Measurements from ENCODE around the gene ATG14.

Gene ATG14

DNA sequence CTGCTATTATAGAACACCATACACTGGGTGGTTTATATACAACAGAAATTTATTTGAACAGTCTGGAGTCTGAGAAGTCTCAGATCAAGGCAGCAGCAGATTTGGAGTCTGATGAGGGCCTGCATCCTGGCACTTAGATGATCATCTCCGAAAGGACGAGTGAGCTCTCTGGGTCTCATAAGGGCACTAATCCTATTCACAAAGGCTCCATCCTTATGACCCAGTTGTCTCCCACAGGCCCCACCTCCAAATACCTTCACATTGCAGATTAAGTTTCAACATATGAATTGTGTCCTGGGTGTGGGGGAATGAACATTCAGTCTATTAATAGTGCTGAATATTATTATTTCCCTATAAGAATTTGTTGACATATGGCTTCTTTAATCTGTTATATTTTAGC, 86.8 kb downstream of the ATG14 start:
- no peak for ATAC-seq
- TF ChIP-seq ZC3H10 (CRISPR knock-in tag; IDR thresholded peaks at IDR 0.05) (no peak), ISL1 (CRISPR knock-in tag; IDR thresholded peaks at IDR 0.05) (no peak), SNAI2 (CRISPR knock-in tag; IDR thresholded peaks at IDR 0.05) (no peak), RARB (CRISPR knock-in tag; IDR thresholded peaks at IDR 0.05) (no peak), GLIS3 (CRISPR knock-in tag; IDR thresholded peaks at IDR 0.05) (no peak), TSHZ2 (CRISPR knock-in tag; IDR thresholded peaks at IDR 0.05) (no peak), CSDC2 (CRISPR knock-in tag; IDR thresholded peaks at IDR 0.05) (no peak), PPARA (CRISPR knock-in tag; IDR thresholded peaks at IDR 0.05; ENCODE audit: borderline replicate concordance) (no peak), ZFP3 (CRISPR knock-in tag; IDR thresholded peaks at IDR 0.05) (no peak), OSR1 (CRISPR knock-in tag; IDR thresholded peaks at IDR 0.05) (no peak), CREB5 (CRISPR knock-in tag; IDR thresholded peaks at IDR 0.05; ENCODE audit: low read depth) (no peak), TOX (CRISPR knock-in tag; IDR thresholded peaks at IDR 0.05; ENCODE audit: borderline replicate concordance) (no peak), BACH2 (CRISPR knock-in tag; IDR thresholded peaks at IDR 0.05; ENCODE audit: borderline replicate concordance) (no peak), TCF4 (CRISPR knock-in tag; IDR thresholded peaks at IDR 0.05; ENCODE audit: borderline replicate concordance) (no peak), ZNF565 (CRISPR knock-in tag; conservative IDR thresholded peaks at IDR 0.05; ENCODE audit: low read depth) (no peak), ARNTL (CRISPR knock-in tag; IDR thresholded peaks at IDR 0.05; ENCODE audit: borderline replicate concordance, low read depth) (no peak)
- TF ChIP-seq, protein P1, sequence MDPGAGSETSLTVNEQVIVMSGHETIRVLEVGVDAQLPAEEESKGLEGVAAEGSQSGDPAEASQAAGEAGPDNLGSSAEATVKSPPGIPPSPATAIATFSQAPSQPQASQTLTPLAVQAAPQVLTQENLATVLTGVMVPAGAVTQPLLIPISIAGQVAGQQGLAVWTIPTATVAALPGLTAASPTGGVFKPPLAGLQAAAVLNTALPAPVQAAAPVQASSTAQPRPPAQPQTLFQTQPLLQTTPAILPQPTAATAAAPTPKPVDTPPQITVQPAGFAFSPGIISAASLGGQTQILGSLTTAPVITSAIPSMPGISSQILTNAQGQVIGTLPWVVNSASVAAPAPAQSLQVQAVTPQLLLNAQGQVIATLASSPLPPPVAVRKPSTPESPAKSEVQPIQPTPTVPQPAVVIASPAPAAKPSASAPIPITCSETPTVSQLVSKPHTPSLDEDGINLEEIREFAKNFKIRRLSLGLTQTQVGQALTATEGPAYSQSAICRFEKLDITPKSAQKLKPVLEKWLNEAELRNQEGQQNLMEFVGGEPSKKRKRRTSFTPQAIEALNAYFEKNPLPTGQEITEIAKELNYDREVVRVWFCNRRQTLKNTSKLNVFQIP (CRISPR knock-in tag; IDR thresholded peaks at IDR 0.05; ENCODE audit: borderline replicate concordance, low read depth), result no peak

DNA sequence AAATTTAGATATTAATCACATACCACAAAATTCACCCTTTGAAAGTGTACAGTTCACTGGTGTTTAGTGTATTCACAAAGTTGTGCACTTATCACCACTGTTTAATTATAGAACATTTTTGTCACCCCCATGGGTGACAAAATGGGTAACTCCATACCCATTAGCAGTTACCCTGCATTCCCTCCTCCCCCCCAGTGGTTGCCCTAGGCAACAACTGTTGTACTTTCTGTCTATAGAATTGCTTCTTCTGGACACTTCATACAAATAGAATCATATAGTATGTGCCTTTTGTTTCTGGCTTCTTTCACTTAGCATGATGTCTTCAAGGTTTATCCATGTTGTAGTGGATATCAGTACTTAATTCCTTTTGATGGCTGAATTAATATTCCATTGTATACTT, 87.7 kb downstream of the ATG14 start:
- ATAC-seq, result no peak
- TF ChIP-seq CSDC2 (CRISPR knock-in tag; IDR thresholded peaks at IDR 0.05) (no peak), ZNF565 (CRISPR knock-in tag; conservative IDR thresholded peaks at IDR 0.05; ENCODE audit: low read depth) (no peak), SNAI2 (CRISPR knock-in tag; IDR thresholded peaks at IDR 0.05) (no peak), PPARA (CRISPR knock-in tag; IDR thresholded peaks at IDR 0.05; ENCODE audit: borderline replicate concordance) (no peak)

DNA sequence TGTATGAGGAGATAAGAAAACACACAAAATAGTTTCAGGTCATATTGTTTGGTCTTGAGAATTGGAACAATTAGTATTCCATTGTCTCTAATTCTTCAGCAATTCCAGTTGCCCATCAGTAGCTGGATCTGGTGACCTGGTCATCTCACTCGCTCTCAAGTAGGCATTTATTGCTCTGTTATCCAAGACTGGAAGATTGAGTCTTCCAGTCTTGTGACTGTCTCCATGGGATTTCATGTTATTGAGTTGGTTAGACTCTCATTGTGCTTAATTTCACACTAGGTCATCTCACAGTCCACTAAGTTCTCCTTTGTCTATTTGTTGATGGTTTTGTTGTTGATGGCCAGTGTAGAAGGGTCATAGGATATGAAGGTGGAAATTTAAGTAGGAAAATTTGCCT, 92.9 kb downstream of the ATG14 start:
- no peak for ATAC-seq
- TF ChIP-seq RARB (CRISPR knock-in tag; IDR thresholded peaks at IDR 0.05), result no peak
- no peak for TF ChIP-seq PPARA (CRISPR knock-in tag; IDR thresholded peaks at IDR 0.05; ENCODE audit: borderline replicate concordance)
- TF ChIP-seq OSR1 (CRISPR knock-in tag; IDR thresholded peaks at IDR 0.05), result no peak
- TF ChIP-seq ZFP3 (CRISPR knock-in tag; IDR thresholded peaks at IDR 0.05), result no peak
- TF ChIP-seq ISL1 (CRISPR knock-in tag; IDR thresholded peaks at IDR 0.05), result no peak
- no peak for TF ChIP-seq ZNF8 (CRISPR knock-in tag; IDR thresholded peaks at IDR 0.05)
- no peak for TF ChIP-seq SNAI2 (CRISPR knock-in tag; IDR thresholded peaks at IDR 0.05)
- no peak for TF ChIP-seq TCF4 (CRISPR knock-in tag; IDR thresholded peaks at IDR 0.05; ENCODE audit: borderline replicate concordance)
- TF ChIP-seq ARNTL (CRISPR knock-in tag; IDR thresholded peaks at IDR 0.05; ENCODE audit: borderline replicate concordance, low read depth), result no peak
- TF ChIP-seq ZC3H10 (CRISPR knock-in tag; IDR thresholded peaks at IDR 0.05), result no peak

GRCh38 chr14:55317542-55318306, 93.9 kb downstream of the ATG14 start:
- ATAC-seq, result no peak
- TF ChIP-seq BACH2 (CRISPR knock-in tag; IDR thresholded peaks at IDR 0.05; ENCODE audit: borderline replicate concordance) (no peak), CSRNP3 (CRISPR knock-in tag; IDR thresholded peaks at IDR 0.05) (no peak), PATZ1 (CRISPR knock-in tag; IDR thresholded peaks at IDR 0.05; ENCODE audit: borderline replicate concordance) (no peak), CSDC2 (CRISPR knock-in tag; IDR thresholded peaks at IDR 0.05) (no peak), TCF4 (CRISPR knock-in tag; IDR thresholded peaks at IDR 0.05; ENCODE audit: borderline replicate concordance) (no peak), ZFP3 (CRISPR knock-in tag; IDR thresholded peaks at IDR 0.05) (no peak), OSR1 (CRISPR knock-in tag; IDR thresholded peaks at IDR 0.05) (no peak), ZNF70 (CRISPR knock-in tag; IDR thresholded peaks at IDR 0.05) (no peak), CREB5 (CRISPR knock-in tag; IDR thresholded peaks at IDR 0.05; ENCODE audit: low read depth) (no peak)
- TF ChIP-seq, protein P1 (CRISPR knock-in tag; IDR thresholded peaks at IDR 0.05; ENCODE audit: borderline replicate concordance, low read depth), result no peak

Measured in SK-N-SH treated with all-trans-retinoic acid at 6 μM for 48 hours (cell line).